Measurements from ENCODE around the gene CNGB1.

DNA sequence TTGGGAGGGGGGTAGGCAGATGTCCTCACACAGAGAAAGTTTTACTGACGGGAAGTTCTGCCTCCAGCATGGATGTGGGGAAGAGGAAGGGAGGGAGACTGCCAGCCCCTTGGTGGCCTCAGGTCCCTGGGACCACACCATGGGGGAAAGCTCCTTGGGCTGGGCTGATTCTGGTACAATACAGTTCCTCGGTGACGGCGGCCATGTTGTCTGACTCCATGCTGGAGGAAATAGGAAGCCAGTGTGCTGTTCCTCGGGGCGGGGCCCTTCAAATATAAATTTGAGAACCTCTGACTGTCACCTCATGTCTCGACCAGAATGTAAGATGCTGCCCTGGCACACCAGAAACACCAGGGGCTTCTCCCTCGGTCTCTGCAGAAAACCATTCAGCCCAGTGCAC lies 66.8 kb downstream of the CNGB1 start:
- TF ChIP-seq EGR1 (IDR thresholded peaks at IDR 0.05; ENCODE audit: low read depth in 2 of 2) (no peak), FOXA1 (IDR thresholded peaks at IDR 0.05) (no peak), HNF4A (conservative IDR thresholded peaks at IDR 0.05) (no peak), GABPA (IDR thresholded peaks at IDR 0.05 in 1 of 2, conservative IDR thresholded peaks at IDR 0.05 in 1 of 2) (no peak), FOXA2 (IDR thresholded peaks at IDR 0.05) (no peak), YY1 (IDR thresholded peaks at IDR 0.05) (no peak), SP1 (IDR thresholded peaks at IDR 0.05) (no peak), JUND (IDR thresholded peaks at IDR 0.05) (no peak), NR2F2 (IDR thresholded peaks at IDR 0.05) (no peak), RAD21 (IDR thresholded peaks at IDR 0.05) (no peak)
- TF ChIP-seq, protein P1, sequence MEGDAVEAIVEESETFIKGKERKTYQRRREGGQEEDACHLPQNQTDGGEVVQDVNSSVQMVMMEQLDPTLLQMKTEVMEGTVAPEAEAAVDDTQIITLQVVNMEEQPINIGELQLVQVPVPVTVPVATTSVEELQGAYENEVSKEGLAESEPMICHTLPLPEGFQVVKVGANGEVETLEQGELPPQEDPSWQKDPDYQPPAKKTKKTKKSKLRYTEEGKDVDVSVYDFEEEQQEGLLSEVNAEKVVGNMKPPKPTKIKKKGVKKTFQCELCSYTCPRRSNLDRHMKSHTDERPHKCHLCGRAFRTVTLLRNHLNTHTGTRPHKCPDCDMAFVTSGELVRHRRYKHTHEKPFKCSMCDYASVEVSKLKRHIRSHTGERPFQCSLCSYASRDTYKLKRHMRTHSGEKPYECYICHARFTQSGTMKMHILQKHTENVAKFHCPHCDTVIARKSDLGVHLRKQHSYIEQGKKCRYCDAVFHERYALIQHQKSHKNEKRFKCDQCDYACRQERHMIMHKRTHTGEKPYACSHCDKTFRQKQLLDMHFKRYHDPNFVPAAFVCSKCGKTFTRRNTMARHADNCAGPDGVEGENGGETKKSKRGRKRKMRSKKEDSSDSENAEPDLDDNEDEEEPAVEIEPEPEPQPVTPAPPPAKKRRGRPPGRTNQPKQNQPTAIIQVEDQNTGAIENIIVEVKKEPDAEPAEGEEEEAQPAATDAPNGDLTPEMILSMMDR (IDR thresholded peaks at IDR 0.05; ENCODE audit: low read depth, low read length, missing input control) = no peak
- TF ChIP-seq, protein P2, sequence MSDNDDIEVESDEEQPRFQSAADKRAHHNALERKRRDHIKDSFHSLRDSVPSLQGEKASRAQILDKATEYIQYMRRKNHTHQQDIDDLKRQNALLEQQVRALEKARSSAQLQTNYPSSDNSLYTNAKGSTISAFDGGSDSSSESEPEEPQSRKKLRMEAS (IDR thresholded peaks at IDR 0.05) = no peak
- TF ChIP-seq, protein P3, sequence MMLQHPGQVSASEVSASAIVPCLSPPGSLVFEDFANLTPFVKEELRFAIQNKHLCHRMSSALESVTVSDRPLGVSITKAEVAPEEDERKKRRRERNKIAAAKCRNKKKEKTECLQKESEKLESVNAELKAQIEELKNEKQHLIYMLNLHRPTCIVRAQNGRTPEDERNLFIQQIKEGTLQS (IDR thresholded peaks at IDR 0.05) = no peak
- TF ChIP-seq, protein P4, sequence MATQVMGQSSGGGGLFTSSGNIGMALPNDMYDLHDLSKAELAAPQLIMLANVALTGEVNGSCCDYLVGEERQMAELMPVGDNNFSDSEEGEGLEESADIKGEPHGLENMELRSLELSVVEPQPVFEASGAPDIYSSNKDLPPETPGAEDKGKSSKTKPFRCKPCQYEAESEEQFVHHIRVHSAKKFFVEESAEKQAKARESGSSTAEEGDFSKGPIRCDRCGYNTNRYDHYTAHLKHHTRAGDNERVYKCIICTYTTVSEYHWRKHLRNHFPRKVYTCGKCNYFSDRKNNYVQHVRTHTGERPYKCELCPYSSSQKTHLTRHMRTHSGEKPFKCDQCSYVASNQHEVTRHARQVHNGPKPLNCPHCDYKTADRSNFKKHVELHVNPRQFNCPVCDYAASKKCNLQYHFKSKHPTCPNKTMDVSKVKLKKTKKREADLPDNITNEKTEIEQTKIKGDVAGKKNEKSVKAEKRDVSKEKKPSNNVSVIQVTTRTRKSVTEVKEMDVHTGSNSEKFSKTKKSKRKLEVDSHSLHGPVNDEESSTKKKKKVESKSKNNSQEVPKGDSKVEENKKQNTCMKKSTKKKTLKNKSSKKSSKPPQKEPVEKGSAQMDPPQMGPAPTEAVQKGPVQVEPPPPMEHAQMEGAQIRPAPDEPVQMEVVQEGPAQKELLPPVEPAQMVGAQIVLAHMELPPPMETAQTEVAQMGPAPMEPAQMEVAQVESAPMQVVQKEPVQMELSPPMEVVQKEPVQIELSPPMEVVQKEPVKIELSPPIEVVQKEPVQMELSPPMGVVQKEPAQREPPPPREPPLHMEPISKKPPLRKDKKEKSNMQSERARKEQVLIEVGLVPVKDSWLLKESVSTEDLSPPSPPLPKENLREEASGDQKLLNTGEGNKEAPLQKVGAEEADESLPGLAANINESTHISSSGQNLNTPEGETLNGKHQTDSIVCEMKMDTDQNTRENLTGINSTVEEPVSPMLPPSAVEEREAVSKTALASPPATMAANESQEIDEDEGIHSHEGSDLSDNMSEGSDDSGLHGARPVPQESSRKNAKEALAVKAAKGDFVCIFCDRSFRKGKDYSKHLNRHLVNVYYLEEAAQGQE (IDR thresholded peaks at IDR 0.05) = no peak

Data from liver (tissue), 3 donors.